GM13976 (cell line): ENCODE measurements around the gene CDH12.

Source experiments
- DNase-seq: peaks from one replicate; pipeline ENCODE4 v3.0.0; 2012; ENCODE audit warnings: low spot score
- CTCF ChIP-seq: IDR thresholded peaks from 2 replicates; pipeline ENCODE4 v1.5.1; 2012; ENCODE audit warnings: borderline replicate concordance, mild to moderate bottlenecking; ENCODE audit not compliant: insufficient read depth; ENCODE audit errors: extremely low read depth, missing control alignments, control extremely low read depth
- in situ Hi-C: fragments of 300-500 bp; cut with MboI; formaldehyde crosslinking; loops from one replicate; pipeline ENCODE4 v1.12.0; 2022; ENCODE audit warnings: low sequenced_read_pairs, mixed read lengths, inconsistent platforms; ENCODE audit not compliant: unreplicated experiment

CDH12 gene

DNA sequence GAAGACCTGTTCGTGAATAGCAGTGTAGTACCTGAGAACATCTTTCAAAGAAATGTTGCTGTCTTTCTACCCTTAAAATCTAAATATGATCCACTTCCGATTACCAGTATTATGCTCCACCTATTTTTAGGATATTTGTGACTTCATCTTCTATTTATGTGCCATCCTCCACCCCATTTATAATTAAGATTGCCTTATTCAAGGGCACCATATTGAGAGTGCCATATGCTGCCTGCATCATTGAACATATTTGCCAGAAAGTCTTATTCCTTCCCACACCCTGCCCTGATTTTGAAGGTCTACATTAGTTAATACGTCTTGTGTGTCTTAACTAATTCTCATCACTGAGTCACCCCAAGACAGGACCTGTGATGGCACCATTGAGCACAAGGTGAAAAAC is 1076.7 kb downstream of the CDH12 start:
- no peak for TF ChIP-seq CTCF
- in situ Hi-C loops: no loop called here
- DNase-seq: no peak

- DNase-seq: no peak
- no peak for TF ChIP-seq CTCF
- in situ Hi-C loops: no loop called here
Measured at GRCh38 chr5:21774801-21775200, 1078.3 kb downstream of the CDH12 start.

DNA sequence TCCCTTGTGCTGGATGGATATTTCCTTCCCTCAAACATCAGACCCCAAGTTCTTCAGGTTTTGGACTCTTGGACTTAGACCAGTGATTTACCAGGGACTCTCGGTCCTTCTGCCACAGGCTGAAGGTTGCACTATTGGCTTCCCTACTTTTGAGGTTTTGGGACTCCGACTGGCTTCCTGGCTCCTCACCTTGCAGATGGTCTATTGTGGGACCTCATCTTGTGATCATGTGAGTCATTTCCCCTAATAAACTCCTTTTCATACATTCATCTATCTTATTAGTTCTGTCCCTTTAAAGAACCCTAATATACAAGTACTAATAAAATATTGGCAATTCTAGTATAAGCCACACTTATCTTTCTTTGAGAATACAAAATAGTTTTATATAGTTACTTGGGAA is 1078.9 kb downstream of the CDH12 start:
- no peak for TF ChIP-seq CTCF
- in situ Hi-C loops: no loop called here
- no peak for DNase-seq

GRCh38 chr5:21773456-21773855 is 1079.7 kb downstream of the CDH12 start:
- no peak for DNase-seq
- in situ Hi-C loops: no loop called here

GRCh38 chr5:21765406-21765805 is 1087.7 kb downstream of the CDH12 start:
- in situ Hi-C loops: no loop called here
- DNase-seq: no peak
- TF ChIP-seq CTCF: no peak

More at GRCh38 chr5:21773456-21773855, 1079.7 kb downstream of the CDH12 start:
- TF ChIP-seq CTCF: no peak

DNA sequence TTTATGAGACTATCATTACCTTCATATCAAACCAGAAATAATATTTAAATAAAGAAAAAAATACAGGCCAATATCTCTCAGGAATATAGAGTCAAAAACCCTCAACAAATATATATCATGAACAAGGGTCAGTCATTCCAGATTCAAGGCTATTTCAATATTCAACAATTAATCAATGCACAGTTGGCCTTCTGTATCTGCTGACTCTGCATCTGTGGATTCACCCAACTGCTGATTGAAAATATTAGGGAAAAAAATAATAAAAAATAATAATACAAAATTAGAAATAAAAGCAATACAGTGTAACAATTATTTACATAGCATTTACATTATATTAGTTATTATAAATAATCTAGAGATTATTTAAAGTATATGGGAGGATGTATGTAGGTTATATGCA is 1114.0 kb downstream of the CDH12 start:
- no peak for TF ChIP-seq CTCF
- in situ Hi-C loops: no loop called here
- DNase-seq: no peak

GRCh38 chr5:21723500-21723899 is 1129.6 kb downstream of the CDH12 start:
- TF ChIP-seq CTCF: no peak
- in situ Hi-C loops: no loop called here
- no peak for DNase-seq
